ENCODE measurements around the gene TTLL5. TPM values are rescaled to one million over a fixed set of nuclear protein-coding genes. Genes with fewer than 3 reads are reported as not detected.

Gene TTLL5
- total and polyA plus RNA-seq, 10 of the 15 experiments (the other 5 are each of a cell fraction or from before 2014, with no cell fraction given): 3.2 to 25.9 (median 13.8) TPM

DNA sequence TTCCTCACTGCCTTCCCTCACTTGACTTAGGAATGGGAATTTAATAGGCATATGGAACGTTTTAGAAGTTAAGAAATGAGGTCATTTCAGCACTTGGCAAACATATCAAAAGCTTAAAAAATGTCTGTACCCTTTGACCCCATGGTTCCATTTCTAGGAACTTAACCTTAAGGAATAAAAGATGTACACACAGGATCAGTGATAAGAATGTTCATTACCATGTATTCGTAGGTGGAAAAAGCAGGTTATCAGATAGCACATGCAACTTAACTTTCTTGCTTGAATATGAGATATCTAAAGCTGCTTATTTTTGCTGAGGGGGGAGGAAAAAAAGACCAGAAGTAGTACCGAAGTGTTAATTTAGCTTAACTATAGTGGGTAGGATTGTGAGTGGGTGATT lies 57.2 kb downstream of the TTLL5 start:
- ChIA-PET SMC1A (ENCODE audit: uncharacterized antibody, unreplicated experiment) (interaction anchor here (0.9 to 1.3 kb wide), 3 partner anchors 9 to 264 kb away, joined by 3 to 7 read pairs (median 5); no protein-coding TSS in a partner anchor), CTCF (interaction anchor here (0.8 kb wide), 1 partner anchor 9 kb away, joined by 4 read pairs; no protein-coding TSS in a partner anchor), RAD21 (ENCODE audit: unreplicated experiment) (interaction anchor here (2.0 kb wide), 1 partner anchor 9 kb away, joined by 5 read pairs; no protein-coding TSS in a partner anchor), POLR2A (no interaction called here)
- Histone ChIP-seq H4K20me1 (ENCODE audit: control insufficient read depth, insufficient read depth) (no peaks in the 10 kb centered on the region), H3K4me3 (no peak overlapping the region), H3K9ac (ENCODE audit: control insufficient read depth, insufficient read depth, low read length) (no peak overlapping the region), H3K36me3 (ENCODE audit: control insufficient read depth in 2 of 2, insufficient read depth in 2 of 2, low read length in 1 of 2) (0 out of 4 replicates have a peak, but pooled peaks cover 0 to 6% of the 10 kb centered on the region in 2 experiments), H2AFZ (ENCODE audit: control insufficient read depth, low read depth, low read length) (no peak overlapping the region), H3K27me3 (replicated peaks in 1 of 2; ENCODE audit: control insufficient read depth in 2 of 2, insufficient read depth in 2 of 2, low read length in 1 of 2) (no peaks in the 10 kb centered on the region), H3K79me2 (ENCODE audit: control insufficient read depth, insufficient read depth, low read length) (no peaks in the 10 kb centered on the region), H3K4me1 (ENCODE audit: control insufficient read depth, insufficient read depth, low read length) (no peaks in the 10 kb centered on the region), H3K4me2 (ENCODE audit: control insufficient read depth, insufficient read depth) (no peak overlapping the region), H3K27ac (ENCODE audit: control insufficient read depth, insufficient read depth) (no peak overlapping the region), H3K9me3 (replicated peaks; ENCODE audit: control insufficient read depth, insufficient read depth, low read length) (no peaks in the 10 kb centered on the region)
- FAIRE-seq (no peak), DNase-seq (ENCODE audit: low read depth, low spot score) (no peak), ATAC-seq (no peak)
- WGBS (ENCODE audit: insufficient coverage, insufficient replicate concordance, low lambda C conversion rate, missing lambda C conversion rate): 76% methylated on average over 3 of the region's 3 CpGs
- TF ChIP-seq BMI1 (IDR thresholded peaks at IDR 0.05; ENCODE audit: borderline replicate concordance): no peak
- TF ChIP-seq ZNF274 (IDR thresholded peaks at IDR 0.05; ENCODE audit: insufficient read depth, insufficient read length): no peak
- TF ChIP-seq RCOR1 (conservative IDR thresholded peaks at IDR 0.05; ENCODE audit: low read depth, low read length): no peak
- TF ChIP-seq POLR2A (IDR thresholded peaks at IDR 0.05; ENCODE audit: low read depth, low read length): no peak
- TF ChIP-seq, protein P1, sequence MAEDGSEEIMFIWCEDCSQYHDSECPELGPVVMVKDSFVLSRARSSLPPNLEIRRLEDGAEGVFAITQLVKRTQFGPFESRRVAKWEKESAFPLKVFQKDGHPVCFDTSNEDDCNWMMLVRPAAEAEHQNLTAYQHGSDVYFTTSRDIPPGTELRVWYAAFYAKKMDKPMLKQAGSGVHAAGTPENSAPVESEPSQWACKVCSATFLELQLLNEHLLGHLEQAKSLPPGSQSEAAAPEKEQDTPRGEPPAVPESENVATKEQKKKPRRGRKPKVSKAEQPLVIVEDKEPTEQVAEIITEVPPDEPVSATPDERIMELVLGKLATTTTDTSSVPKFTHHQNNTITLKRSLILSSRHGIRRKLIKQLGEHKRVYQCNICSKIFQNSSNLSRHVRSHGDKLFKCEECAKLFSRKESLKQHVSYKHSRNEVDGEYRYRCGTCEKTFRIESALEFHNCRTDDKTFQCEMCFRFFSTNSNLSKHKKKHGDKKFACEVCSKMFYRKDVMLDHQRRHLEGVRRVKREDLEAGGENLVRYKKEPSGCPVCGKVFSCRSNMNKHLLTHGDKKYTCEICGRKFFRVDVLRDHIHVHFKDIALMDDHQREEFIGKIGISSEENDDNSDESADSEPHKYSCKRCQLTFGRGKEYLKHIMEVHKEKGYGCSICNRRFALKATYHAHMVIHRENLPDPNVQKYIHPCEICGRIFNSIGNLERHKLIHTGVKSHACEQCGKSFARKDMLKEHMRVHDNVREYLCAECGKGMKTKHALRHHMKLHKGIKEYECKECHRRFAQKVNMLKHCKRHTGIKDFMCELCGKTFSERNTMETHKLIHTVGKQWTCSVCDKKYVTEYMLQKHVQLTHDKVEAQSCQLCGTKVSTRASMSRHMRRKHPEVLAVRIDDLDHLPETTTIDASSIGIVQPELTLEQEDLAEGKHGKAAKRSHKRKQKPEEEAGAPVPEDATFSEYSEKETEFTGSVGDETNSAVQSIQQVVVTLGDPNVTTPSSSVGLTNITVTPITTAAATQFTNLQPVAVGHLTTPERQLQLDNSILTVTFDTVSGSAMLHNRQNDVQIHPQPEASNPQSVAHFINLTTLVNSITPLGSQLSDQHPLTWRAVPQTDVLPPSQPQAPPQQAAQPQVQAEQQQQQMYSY (CRISPR knock-in tag; IDR thresholded peaks at IDR 0.05): no peak
- intact Hi-C loops (cut with micrococcal nuclease; ENCODE audit: unreplicated experiment): loop anchor here (10.0 kb wide), 1 partner anchor 187 kb away; no protein-coding TSS in a partner anchor
- BruUV-seq (replicated peaks): no TSS peak
- in situ Hi-C loops (cut with MboI): loop anchor here (10.0 kb wide), 1 partner anchor 667 kb away; no protein-coding TSS in a partner anchor
